Natural killer cell (primary cell): ENCODE measurements around the gene BUD13. TPM values are rescaled to one million over a fixed set of nuclear protein-coding genes. Genes with fewer than 3 reads are reported as not detected.

ENCODE experiments used
- ATAC-seq, 3 donors: fragments of 150-1000 bp in 2 of 3; fragments of 200-7000 bp in 1 of 3; cut with Tn5 transposase; 1 replicate in 1 of 3; 2 replicates in 2 of 3; pipeline ENCODE4 v1.10.0; 2021; ENCODE audit warnings: mild to moderate bottlenecking in 2 of 3, moderate library complexity in 2 of 3
- DNase-seq, 2 donors: peaks; one replicate each; pipeline versions ENCODE4 v3.0.0 to v3.0.0-alpha.2; 2013 to 2021; ENCODE audit warnings: mixed read lengths in 1 of 2
- H3K27ac ChIP-seq: one replicate; pipeline ENCODE4 v1.5.1; 2013; ENCODE audit warnings: mild to moderate bottlenecking, low read length
- H3K27me3 ChIP-seq: one replicate; pipeline ENCODE4 v1.6.1; 2013; ENCODE audit warnings: low read length; ENCODE audit not compliant: control insufficient read depth, insufficient read depth
- H3K36me3 ChIP-seq: one replicate; pipeline ENCODE4 v1.6.1; 2013; ENCODE audit warnings: low read length; ENCODE audit not compliant: control insufficient read depth, insufficient read depth
- H3K4me1 ChIP-seq: one replicate; pipeline ENCODE4 v1.6.1; 2013; ENCODE audit warnings: low read length; ENCODE audit not compliant: control insufficient read depth, insufficient read depth
- H3K4me3 ChIP-seq: one replicate; pipeline ENCODE4 v1.5.1; 2013; ENCODE audit warnings: low read length
- H3K9me3 ChIP-seq: one replicate; pipeline ENCODE4 v1.6.1; 2013; ENCODE audit warnings: low read length; ENCODE audit not compliant: control insufficient read depth, insufficient read depth
- H3K27ac Mint-ChIP-seq, 2 donors: one replicate each; pipeline ENCODE4 v1.8.0; 2022; ENCODE audit warnings: mild to moderate bottlenecking in 2 of 2, mixed read lengths in 2 of 2, moderate library complexity in 1 of 2
- H3K27me3 Mint-ChIP-seq, 2 donors: one replicate each; pipeline ENCODE4 v1.8.0; 2022; ENCODE audit warnings: low read depth in 2 of 2, mixed read lengths in 2 of 2
- H3K36me3 Mint-ChIP-seq: one replicate; pipeline ENCODE4 v1.8.0; 2022; ENCODE audit warnings: mixed read lengths
- H3K4me1 Mint-ChIP-seq, 2 donors: one replicate each; pipeline ENCODE4 v1.8.0; 2022; ENCODE audit warnings: mixed read lengths in 2 of 2
- H3K4me3 Mint-ChIP-seq: one replicate; pipeline ENCODE4 v1.8.0; 2022; ENCODE audit warnings: mild to moderate bottlenecking, moderate library complexity, mixed read lengths
- H3K9me3 Mint-ChIP-seq, 2 donors: one replicate each; pipeline ENCODE4 v1.8.0; 2022; ENCODE audit warnings: mixed read lengths in 2 of 2
- CTCF ChIP-seq: fragments of 200-600 bp; IDR thresholded peaks from one replicate; pipeline ENCODE4 v1.8.0; 2022; ENCODE audit warnings: antibody characterized with exemption
- WGBS: methylation state at CpG from one replicate; pipeline ENCODE4 v1.1.7; 2013; ENCODE audit warnings: missing lambda C conversion rate; ENCODE audit not compliant: insufficient coverage; 5-methylcytosine and 5-hydroxymethylcytosine counted together
- intact Hi-C: fragments of 100-400 bp; cut with micrococcal nuclease; formaldehyde crosslinking; loops from one replicate; pipeline ENCODE4 v1.14.2; 2022
- total RNA-seq, 4 donors: library from RNA; stranded (reverse); fragments of 120-200 nt in 1 of 4; gene quantifications; one replicate each; pipeline versions ENCODE4 v1.2.3 to v1.2.4, GENCODE V29; 2013 to 2022

Gene BUD13
- total RNA-seq, 3 donors from 2014 or later (not counting 1 experiment from before 2014, with no cell fraction given): 13.5 to 16.0 (median 13.7) TPM

- H3K9me3 Mint-ChIP-seq: no peaks in the 10 kb centered on the region
- under 1% methylated on average over 13 of the region's 15 CpGs for WGBS
- peaks cover 30 to 48% of the 10 kb centered on the region in 2 donors for H3K4me1 Mint-ChIP-seq
- H3K27me3 Mint-ChIP-seq: no peaks in the 10 kb centered on the region
- Histone ChIP-seq H3K9me3 (no peaks in the 10 kb centered on the region), H3K36me3 (peaks cover 44% of the 10 kb centered on the region), H3K27ac (peak overlapping the region; percentile 84), H3K4me3 (peak overlapping the region; percentile 77), H3K27me3 (no peaks in the 10 kb centered on the region), H3K4me1 (peaks cover 30% of the 10 kb centered on the region)
- TF ChIP-seq CTCF: no peak
- peak in 1 of 2 donors; percentile 32 for DNase-seq
- ATAC-seq: peak in 1 of 3 donors; percentile 7
- H3K27ac Mint-ChIP-seq: peak overlapping the region; percentile 96 to 97
- intact Hi-C loops: loop anchor here (2.0 kb wide), 1 partner anchor 15 kb away; the partner anchor contains the start of gene BUD13
- peak overlapping the region; percentile 91 for H3K4me3 Mint-ChIP-seq
- peaks cover 19% of the 10 kb centered on the region for H3K36me3 Mint-ChIP-seq
Observed at GRCh38 chr11:116787436-116787785, 14.6 kb upstream of the BUD13 start.

GRCh38 chr11:116786966-116787365 is 14.2 kb upstream of the BUD13 start:
- Mint-ChIP-seq H3K36me3 (peaks cover 19% of the 10 kb centered on the region), H3K9me3 (no peaks in the 10 kb centered on the region), H3K4me3 (peak overlapping the region; percentile 91), H3K27ac (peak overlapping the region; percentile 96 to 97), H3K4me1 (peaks cover 30 to 48% of the 10 kb centered on the region in 2 donors), H3K27me3 (no peaks in the 10 kb centered on the region)
- no peaks in the 10 kb centered on the region for H3K27me3 ChIP-seq
- no peaks in the 10 kb centered on the region for H3K9me3 ChIP-seq
- intact Hi-C loops: loop anchor here (2.0 kb wide), 1 partner anchor 14 kb away; the partner anchor contains the start of gene BUD13
- H3K4me3 ChIP-seq: peak overlapping the region; percentile 77
- ATAC-seq: no peak
- peaks cover 30% of the 10 kb centered on the region for H3K4me1 ChIP-seq
- peak overlapping the region; percentile 84 for H3K27ac ChIP-seq
- peaks cover 48% of the 10 kb centered on the region for H3K36me3 ChIP-seq
- WGBS: 80% methylated on average over 5 of the region's 5 CpGs
- no peak for DNase-seq
- no peak for TF ChIP-seq CTCF

GRCh38 chr11:116786326-116786725 is 13.5 kb upstream of the BUD13 start:
- H3K4me1 Mint-ChIP-seq: peaks cover 30 to 46% of the 10 kb centered on the region in 2 donors
- no peak overlapping the region for H3K4me3 ChIP-seq

More at GRCh38 chr11:116786326-116786725, 13.5 kb upstream of the BUD13 start:
- no peak for TF ChIP-seq CTCF
- DNase-seq (no peak), ATAC-seq (no peak)
- Mint-ChIP-seq H3K36me3 (peaks cover 19% of the 10 kb centered on the region), H3K9me3 (no peaks in the 10 kb centered on the region), H3K27ac (peak overlapping the region; percentile 96 to 97), H3K4me3 (peak overlapping the region; percentile 91), H3K27me3 (no peaks in the 10 kb centered on the region)
- H3K27me3 ChIP-seq: no peaks in the 10 kb centered on the region
- H3K4me1 ChIP-seq: peaks cover 25% of the 10 kb centered on the region
- WGBS: 94% methylated on average over 2 of the region's 2 CpGs
- intact Hi-C loops: loop anchor here (2.0 kb wide), 1 partner anchor 14 kb away; the partner anchor contains the start of gene BUD13
- peaks cover 51% of the 10 kb centered on the region for H3K36me3 ChIP-seq
- H3K9me3 ChIP-seq: no peaks in the 10 kb centered on the region
- no peak overlapping the region for H3K27ac ChIP-seq
